Spinal cord (tissue), 10 donors: ENCODE results near the gene ODC1. TPM values are rescaled to one million over a fixed set of nuclear protein-coding genes. Genes with fewer than 3 reads are reported as not detected.
A peak's percentile ranks its signal among the peaks of the same experiment; 100 is the strongest.

ENCODE experiments used
- DNase-seq, 6 donors: peaks; one replicate each; pipeline versions ENCODE4 v3.0.0 to v3.0.0-alpha.2; 2013 to 2015; ENCODE audit warnings: low spot score in 6 of 6, low read depth in 4 of 6
- H3K27ac ChIP-seq: one replicate; pipeline ENCODE4 v1.5.1; 2013; ENCODE audit warnings: low read depth, low read length, control low read depth
- H3K27me3 ChIP-seq: one replicate; pipeline ENCODE4 v1.6.1; 2013; ENCODE audit warnings: low read length; ENCODE audit not compliant: control insufficient read depth, insufficient read depth
- H3K36me3 ChIP-seq: one replicate; pipeline ENCODE4 v1.6.1; 2013; ENCODE audit warnings: low read length; ENCODE audit not compliant: control insufficient read depth, insufficient read depth
- H3K4me1 ChIP-seq: one replicate; pipeline ENCODE4 v1.6.1; 2013; ENCODE audit warnings: low read length; ENCODE audit not compliant: control insufficient read depth, insufficient read depth
- H3K4me3 ChIP-seq: one replicate; pipeline ENCODE4 v1.5.1; 2013; ENCODE audit warnings: low read depth, low read length, control low read depth
- H3K9me3 ChIP-seq: one replicate; pipeline ENCODE4 v1.6.1; 2013; ENCODE audit warnings: low read length; ENCODE audit not compliant: control insufficient read depth, insufficient read depth
- WGBS: methylation state at CpG from one replicate; pipeline ENCODE4 v1.1.5; 2013; ENCODE audit warnings: missing lambda C conversion rate; ENCODE audit not compliant: insufficient coverage; 5-methylcytosine and 5-hydroxymethylcytosine counted together
- polyA plus RNA-seq, 2 donors: library from polyadenylated mRNA; unstranded; fragments of 120-200 nt; gene quantifications; one replicate each; pipeline ENCODE4 v1.2.1, GENCODE V29; 2013; ENCODE audit not compliant: insufficient read length in 2 of 2
- small RNA-seq: library from RNA; depleted of rRNA; stranded (forward); fragments of <200 nt; gene quantifications from one replicate; pipeline ENCODE3, GENCODE V24; 2014; ENCODE audit warnings: low replicate concordance
- total RNA-seq, 2 donors: library from RNA; depleted of rRNA in 1 of 2; stranded (reverse); fragments of 120-200 nt in 1 of 2; fragments of >200 nt in 1 of 2; gene quantifications; one replicate each; pipeline versions ENCODE4 v1.2.3 to v1.2.4, GENCODE V29; 2013 to 2014
- donor health status: healthy.

ODC1 gene
- total and polyA plus RNA-seq, 4 donors = 79.1 to 137 (median 111) TPM

GRCh38 chr2:10390369-10390801 is 57.7 kb downstream of the ODC1 start:
- Histone ChIP-seq H3K27me3 (no peaks in the 10 kb centered on the region), H3K4me3 (no peak overlapping the region), H3K36me3 (no peaks in the 10 kb centered on the region), H3K27ac (no peak overlapping the region), H3K4me1 (peaks cover 47% of the 10 kb centered on the region), H3K9me3 (no peaks in the 10 kb centered on the region)
- no peak for DNase-seq
- WGBS = 92% methylated on average over 2 of the region's 6 CpGs

Small RNA genes lying within 50 kb of the gene (small RNA-seq; reads per million reads assigned to genes)
- gene SNORA80B = 5.0 reads per million, percentile 94 among the genes with 10 or more reads in this experiment

Other genes starting within 250 kb of the ODC1 start
- gene HPCAL1, start 145.4 kb downstream of the ODC1 start, total RNA-seq = 10 to 100 TPM; 28.2 to 43.8 TPM
- 100 to 1,000 TPM; 146 to 159 TPM for gene HPCAL1, start 145.4 kb downstream of the ODC1 start, polyA plus RNA-seq
- 10 to 100 TPM; 26.0 to 36.3 TPM for gene NOL10, start 241.6 kb upstream of the ODC1 start, total RNA-seq
- 10 to 100 TPM; 17.0 to 17.8 TPM for gene NOL10, start 241.6 kb upstream of the ODC1 start, polyA plus RNA-seq